Amniotic epithelial cell (primary cell): ENCODE measurements around the gene APOB.

Experiments
- DNase-seq: peaks from one replicate; pipeline ENCODE4 v3.0.0-alpha.2; 2010; ENCODE audit warnings: low read depth

The APOB gene

DNA sequence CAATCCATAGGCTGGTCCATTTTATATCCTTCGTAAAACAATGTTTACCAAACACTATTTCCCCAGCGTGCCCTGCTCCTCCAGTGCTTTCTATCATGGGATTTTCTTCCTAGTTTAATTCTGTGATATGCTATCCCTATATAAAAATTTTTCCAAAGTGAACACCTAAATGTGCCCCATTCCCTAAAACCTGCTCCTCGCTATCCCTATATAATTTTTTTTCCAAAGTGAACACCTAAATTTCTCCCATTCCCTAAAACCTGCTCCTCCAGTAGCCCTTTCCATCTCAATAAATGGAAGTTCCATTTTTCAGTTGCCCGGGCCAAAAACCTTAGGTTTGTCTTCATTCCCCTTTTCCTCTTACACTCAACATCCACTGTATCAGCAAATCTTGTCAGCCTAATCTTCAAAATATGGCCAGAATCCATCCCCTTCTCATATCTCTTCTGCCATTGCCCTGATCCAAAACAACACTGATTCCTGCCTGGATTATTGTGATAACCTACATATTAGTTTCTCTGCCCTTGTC is 26.1 kb downstream of the APOB start:
- no peak for DNase-seq

DNA sequence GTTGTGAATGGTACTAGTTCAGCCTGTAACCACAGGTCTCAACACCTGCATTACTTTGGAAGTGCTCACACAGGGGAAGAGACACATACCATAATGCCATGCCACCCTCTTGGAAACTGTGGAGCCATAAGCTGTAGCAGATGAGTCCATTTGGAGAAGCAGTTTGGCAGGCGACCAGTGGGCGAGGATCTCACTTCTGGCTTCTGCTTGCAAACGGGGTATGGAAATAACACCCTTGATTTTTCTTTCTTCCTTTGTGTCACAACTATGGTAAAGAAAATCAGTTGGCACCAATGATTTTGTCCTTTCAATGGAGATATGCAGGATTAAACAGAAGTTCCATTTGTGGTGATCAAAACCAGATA is 28.6 kb downstream of the APOB start:
- no peak for DNase-seq

DNA sequence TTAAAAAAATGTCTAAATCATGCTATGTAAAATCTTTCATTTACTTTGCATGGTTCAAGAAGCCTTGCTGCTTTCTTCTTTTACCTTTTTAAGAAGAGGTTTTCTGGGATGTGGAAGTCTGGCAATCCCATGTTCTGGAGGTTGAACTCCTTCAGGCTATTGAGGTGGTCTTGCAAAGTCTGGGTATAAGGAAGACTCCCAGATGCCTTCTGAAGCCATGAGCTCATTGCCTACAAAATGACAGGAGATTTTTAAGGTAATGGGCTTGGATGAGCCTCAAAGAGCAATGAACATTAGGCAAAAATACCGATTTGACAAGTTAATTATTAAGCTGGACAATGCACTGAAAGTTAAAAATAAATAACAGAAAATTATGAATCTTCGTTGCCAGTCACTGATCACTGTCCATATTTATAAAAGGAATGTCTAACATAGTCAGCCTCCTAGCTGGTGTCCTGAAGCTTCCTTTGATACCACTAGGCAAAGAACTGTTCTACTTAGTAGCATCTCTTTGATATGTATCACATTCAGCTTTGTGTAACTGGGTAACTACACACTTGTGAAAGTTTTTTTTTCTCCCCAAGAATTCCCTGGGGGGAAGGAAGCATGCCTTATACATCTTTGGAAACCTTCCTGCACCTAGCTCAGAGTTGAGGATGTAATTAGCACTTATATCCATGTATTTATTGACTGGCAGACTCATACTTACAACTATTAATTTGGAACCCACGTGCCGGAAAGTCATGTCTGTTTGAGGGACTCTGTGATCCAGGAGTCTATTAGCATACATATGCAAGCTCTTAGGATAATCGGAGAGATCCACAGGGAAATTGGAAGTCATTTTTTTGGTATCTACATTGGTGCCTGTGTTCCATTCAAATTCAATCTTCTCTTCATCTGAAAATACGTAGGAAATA is 29.3 kb downstream of the APOB start:
- DNase-seq: no peak

DNA sequence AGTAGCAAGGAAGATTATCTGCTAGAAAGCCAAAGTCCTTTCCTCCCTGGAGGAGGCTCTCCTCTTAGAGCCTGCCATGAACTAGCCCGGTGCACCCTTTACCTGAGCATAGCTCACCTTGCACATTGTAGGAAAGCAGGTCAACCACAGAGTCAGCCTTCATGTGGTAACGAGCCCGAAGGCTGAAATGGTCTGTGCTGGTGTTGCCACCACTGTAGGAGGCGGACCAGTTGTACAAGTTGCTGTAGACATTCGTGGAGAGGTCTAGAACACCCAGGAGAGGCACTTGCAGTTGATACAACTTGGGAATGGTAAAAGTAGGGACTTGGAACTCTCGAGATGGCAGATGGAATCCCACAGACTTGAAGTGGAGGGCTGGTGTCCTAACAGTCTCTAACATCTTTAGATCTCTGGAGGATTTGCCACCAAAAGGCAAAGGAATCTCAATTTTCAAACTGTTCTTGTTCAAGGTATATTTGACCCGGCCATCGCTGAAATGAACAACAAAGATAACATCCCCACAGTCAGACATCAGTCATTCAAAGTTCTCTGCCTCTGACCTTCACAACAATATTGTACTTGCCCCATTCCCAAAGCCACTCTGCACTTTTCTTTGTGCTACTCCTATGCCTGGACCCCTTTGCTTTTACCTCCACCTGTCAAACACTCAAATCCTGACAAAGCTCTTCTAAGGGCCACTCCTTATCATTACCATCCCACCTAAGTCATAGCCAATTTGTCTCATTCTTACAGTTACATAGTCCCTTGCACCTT is 30.6 kb downstream of the APOB start:
- no peak for DNase-seq

DNA sequence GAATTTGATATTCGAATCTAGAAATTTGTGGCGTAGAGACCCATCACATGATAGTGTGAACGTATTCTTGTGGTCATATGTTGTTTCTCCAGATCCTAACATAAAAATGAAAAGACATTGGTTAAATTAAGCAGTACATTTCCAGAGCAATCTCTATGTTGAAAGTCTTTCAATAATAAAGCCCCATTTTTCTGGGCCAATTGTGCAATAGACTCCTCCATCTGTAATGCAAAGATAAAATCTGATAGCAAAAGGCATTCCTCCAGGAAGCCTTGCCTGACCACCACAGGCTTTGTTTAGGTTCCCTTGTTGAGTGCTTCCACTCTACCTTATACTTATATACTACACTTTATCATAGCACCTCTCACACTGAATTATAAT is 31.3 kb downstream of the APOB start:
- DNase-seq: no peak

DNA sequence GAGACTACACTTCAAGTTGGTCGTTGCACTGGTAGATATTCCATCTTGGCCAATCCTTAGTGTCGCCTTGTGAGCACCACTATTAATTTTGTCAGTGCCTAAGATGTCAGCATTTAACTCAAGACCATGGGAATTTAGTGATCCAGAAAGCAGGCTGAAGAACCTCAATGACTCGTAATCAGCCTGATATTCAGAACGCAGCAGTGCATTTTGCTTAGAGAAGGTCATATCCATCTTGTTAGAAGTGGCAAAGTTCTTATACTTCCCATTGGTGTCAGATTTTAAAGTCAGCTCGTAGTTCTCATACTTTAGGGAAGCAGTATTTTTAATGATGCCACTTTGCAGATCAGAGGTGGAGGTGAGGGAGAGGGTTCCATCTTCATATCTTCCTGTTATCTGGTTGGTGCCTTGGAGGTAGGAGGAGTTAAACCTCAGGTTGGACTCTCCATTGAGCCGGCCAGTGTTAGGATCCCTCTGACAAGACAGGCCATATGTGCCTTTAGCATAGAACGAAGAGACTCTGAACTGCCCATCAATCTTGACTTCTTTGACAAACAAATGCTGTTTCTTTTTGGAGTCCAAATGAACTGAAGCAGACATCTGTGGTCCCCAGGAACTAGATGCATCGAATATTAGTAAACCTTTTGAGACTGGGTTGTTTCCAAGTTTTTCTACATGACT is 31.9 kb downstream of the APOB start:
- DNase-seq: no peak

DNA sequence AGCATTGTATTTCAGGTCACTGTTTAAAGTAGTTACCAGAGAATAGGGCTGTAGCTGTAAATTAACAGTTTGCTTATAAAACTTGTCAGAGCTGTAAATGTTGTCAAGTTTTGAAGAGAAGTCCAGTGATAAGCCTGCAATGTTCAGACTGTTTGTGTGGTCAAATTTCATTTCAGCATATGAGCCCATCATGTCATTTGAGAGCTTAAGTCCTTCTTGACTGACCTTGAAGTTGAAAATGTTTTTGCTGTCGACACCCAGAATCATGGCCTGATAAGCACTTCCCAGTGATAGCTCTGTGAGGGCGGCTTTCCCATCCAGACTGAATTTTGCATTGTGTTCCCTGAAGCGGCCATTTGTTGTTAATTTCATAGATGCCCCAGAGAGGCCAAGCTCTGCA is 32.4 kb downstream of the APOB start:
- no peak for DNase-seq

DNA sequence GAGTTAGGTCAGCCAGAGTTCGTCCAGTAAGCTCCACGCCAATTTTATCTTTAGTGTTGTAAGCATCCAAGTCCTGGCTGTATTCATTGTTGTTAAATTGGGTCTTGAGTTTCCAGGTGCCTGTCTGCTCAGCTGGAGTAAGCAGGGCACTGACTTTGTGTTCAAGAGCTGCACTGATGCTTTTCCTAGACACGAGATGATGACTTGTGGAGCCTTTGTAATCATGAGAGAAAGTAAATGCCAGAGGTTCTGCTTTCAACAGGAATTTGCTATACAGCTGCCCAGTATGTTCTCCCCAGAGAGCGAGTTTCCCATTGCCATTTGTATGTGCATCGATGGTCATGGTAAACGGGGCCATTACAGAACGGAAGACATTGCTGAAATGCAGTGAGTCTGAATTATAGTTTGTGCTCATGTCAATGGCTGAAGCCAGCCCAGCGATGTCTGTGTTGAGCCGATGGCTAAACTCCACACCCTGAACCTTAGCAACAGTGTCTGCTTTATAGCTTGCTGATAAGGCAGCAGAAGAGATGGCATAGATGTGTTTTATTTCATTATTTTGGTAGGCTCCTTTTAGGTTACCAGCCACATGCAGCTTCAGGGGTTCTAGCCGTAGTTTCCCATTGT is 32.9 kb downstream of the APOB start:
- no peak for DNase-seq

DNA sequence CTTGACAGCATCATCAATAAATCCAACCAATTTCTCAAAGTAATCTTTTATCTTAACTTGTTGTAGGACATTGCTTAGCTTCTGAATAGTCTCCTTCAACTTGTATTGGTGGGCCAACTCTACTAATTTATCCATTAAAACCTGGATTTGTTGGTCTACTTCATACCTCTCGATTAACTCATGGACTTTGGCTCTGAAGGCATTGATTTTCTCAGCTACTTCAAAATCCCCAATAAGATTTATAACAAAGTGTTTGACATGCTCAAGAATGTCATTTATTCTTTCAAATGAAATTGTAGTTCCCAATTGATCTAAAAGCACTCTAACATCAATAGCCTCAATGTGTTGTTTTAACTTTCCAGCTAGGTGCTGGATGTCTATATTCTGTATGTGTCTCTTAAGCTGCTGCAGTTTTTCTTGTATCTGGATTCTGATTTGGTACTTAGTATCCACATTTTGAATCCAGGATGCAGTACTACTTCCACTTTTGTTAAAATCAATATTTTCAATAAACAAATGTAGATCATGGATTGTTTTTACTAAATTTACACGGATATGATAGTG is 34.1 kb downstream of the APOB start:
- DNase-seq: no peak

DNA sequence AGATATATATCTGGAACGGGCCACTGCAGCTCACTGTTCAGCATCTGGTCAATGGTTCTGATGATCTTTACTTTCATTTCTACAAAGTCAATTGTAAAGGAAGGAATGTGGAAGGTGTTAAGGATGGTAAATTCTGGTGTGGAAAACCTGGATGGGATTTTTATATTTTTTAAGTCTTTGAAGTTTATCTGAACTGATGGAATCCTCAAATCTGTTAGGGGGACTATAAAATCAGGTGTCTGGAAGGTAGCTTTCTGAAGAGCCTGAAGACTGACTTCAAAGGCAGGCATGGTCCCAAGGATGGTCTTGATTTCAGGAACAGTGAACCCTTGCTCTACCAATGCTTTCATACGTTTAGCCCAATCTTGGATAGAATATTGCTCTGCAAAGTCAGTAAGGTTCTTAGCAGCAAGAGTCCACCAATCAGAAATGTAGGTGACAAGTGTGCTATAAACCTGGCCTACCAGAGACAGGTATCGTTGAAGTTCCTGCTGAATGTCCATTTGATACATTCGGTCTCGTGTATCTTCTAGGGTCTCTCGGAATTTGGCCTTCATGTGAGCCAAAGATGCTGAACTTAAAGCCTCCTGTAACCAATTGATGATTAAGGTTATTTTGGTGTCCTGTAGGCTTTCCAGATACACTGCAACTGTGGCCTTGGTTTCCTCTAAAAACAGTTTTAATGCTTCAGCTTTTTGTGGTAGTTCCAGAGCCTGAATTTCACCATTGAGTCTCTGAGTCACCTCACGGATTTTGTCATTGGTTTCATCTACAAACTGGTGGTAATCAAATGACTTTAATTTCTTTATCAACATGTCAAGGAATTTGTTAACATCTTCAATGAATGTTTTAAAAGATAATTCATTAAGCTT is 34.8 kb downstream of the APOB start:
- no peak for DNase-seq

DNA sequence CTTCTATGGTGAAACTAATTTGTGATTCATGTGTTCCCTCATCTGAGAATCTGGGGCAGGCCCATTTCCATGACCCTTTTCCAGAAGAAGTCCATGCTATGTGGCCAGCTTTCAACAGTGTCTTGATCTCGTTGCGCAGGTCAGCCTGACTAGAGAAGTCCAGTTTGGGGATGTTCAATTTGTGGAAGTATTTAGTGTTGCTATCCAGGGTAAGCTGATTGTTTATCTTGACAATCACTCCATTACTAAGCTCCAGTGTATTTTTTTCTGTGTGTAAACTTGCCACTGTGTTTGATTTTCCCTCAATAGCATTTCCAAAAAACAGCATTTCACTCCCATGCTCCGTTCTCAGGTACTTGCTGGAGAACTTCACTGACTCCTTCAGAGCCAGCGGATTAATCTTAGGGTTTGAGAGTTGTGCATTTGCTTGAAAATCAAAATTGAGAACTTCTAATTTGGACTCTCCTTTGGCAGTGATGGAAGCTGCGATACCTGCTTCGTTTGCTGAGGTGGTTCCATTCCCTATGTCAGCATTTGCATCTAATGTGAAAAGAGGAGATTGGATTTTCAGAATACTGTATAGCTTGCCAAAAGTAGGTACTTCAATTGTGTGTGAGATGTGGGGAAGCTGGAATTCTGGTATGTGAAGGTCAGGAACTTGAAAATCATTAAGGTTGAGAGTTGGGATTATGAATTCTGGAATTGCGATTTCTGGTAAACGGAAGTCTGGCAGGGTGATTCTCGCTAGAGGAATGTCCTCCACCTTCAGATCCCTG is 35.7 kb downstream of the APOB start:
- DNase-seq: no peak

DNA sequence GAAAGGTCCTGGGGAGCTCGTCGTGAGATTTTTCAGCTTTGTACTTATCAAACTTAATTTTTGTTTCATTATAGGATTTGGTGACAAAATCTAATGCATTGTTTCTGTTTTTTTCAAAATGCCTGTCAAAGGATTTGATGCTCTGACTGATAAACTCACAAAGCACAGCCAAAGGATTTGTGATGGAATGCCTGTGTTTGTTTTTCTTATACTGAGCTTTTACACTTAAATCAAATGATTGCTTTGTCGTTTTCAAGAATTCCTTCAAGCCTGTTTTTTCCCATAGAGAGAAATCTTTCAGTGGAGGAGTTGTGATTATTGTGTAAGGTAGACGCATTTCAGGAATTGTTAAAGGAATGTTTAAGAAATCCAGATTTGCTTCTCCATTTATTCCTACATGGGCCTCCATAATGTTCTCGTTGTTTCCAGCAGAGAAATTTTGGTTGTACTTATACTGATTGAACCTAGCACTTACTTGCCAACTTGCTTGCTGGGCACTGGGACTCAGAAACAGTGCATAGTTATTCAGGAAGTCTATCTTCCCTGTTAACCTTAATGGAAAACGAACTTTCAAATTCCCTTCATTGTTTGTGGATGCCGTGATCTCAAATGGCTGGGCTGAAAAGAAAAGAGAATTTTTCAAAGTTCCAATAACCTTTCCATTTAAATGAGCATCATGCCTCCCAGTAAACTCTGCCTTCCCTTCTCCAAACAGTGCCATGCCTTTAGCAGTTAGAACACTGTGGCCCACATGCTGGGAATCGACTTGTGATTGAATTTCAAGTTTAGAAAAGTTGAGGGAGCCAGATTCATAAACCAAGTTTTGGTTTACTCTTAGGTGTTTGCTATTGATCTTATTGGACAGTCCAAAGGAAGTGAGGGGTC is 36.5 kb downstream of the APOB start:
- no peak for DNase-seq

DNA sequence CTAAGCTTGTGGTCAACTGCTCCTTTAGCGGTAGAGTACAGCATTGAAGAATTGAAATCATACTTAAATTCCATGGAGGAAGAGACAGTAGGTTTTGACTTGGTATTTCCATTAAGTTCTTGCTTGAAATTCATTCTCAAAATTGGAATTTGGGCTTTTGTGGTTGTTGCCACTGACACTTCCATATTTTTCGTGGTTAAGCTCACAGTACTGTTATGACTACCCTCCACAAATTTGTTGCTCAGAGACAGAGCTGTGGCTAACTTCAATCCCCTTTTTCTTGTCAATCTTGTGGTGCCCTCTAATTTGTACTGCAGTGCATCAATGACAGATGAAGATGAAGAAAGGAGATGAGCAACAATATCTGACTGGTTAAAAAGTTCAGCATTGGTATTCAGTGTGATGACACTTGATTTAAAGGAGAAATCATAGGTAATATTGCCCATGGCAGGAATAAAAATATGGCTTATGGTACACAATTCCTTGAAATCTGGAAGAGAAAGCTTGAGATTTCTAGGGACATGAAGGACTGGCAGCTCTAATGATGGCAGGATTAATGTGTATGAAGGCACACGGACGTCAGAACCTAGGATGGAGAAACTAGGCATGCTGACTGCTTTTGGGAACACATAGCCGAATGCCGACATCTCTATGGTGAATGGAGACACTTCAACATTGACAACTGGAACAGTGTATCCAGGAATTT is 37.3 kb downstream of the APOB start:
- no peak for DNase-seq

DNA sequence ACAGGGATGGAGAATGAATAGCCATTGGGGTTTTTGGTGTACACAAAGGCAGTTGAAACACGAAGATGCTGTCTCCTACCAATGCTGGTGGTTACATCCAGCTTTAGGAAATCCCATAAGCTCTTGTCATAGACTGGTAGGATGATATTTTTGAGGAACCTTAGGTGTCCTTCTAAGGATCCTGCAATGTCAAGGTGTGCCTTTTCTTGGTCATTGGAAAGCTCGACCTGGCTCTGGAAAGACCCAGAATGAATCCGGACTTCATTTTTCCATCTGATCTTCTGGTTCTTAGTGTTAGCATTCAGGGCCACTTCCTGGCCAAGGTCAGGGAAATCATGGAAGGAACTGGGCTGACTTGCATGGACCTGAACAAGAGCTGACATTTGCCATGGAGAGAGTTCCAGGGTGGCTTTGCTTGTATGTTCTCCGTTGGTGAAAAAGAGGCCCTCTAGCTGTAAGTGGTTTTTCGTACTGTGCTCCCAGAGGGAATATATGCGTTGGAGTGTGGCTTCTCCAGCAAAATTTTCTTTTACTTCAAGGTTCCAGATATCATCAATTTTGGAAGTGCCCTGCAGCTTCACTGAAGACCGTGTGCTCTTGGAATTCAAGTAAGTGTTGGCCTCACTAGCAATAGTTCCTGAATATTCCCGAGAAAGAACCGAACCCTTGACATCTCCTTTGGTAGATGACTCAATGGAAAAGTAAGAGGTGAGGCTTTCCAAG is 38.0 kb downstream of the APOB start:
- no peak for DNase-seq

DNA sequence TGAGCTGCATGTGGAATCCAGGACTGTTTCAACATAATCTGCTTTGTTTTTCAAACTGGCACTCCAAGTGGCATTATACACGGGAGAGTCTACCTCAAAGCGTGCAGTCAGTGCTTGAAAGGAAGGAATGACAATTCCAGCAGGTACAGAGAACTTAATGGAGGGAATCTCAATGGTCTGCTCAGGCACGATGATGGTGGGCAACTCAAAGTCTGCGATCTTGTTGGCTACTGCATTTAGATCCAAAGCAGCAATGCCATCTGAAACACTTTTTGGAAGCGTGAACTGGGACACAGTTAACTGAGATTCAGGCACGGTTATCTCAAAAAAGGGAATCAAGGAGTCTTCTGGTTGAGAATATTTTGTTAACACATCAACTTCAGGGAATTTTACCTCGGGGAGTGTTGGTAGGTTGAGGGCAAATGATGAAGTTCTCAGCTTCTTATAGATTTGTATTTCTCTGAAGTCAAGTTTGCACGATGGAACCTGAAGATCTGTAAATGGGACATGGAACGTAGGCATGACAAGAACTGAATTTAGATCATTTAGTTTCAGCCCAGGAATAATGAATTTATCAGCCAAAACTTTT is 38.7 kb downstream of the APOB start:
- DNase-seq: no peak

DNA sequence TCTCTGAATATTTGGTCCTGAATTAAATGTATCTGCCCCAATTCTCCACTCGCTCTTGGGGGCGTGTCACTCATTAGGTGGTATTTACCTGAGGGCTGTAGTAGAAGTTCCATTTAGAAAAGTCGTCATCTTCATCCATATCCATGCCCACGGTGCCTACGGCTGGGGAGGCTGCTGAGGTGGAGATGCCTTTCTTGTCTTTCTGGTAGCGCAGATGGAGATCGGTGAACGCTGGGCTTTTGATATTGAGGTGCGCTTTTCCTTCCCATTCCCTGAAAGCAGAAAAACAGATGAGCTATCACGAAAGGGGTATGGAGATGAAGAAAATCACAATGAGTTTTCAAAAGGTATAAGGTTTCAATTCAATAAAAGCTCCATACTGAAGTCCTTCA is 39.7 kb downstream of the APOB start:
- DNase-seq: no peak

DNA sequence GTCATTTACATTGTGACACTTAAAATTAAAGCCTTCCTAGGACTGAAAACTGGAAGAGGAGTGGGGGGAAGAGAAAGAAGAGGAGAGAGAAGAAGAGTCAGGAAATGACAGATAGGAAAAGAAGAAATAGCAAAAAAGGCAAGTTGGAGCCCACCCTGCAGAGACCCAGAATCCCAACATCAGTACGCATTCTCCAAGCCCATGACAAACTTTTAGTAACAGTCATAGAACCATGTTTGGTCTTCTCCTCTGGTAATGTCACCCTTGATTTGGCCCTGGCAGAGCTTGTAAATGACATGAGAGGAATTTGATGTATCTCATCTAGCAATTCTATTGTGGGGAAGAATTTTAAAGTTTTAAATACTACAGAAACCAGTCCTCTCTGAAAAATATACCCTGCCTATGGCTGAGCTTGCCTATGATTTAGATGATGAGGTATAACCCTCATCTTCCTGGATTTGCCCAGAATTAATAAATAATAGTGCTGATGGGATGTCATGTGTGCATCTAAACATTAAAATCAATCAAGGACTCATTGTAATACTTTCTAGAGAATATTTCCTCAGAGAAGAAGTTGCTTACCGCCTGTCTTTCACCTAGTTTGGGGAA is 40.2 kb downstream of the APOB start:
- no peak for DNase-seq
